GM21390 (cell line): ENCODE results near the gene SYT1.

ENCODE experiments used
- ATAC-seq: cut with Tn5 transposase; IDR thresholded peaks from one replicate; pipeline ENCODE4 v1.9.1; 2021; ENCODE audit not compliant: unreplicated experiment

The SYT1 gene

GRCh38 chr12:79127271-79127751 lies 262.7 kb downstream of the SYT1 start:
- peak; percentile 98 for ATAC-seq

GRCh38 chr12:79128956-79129355 lies 264.4 kb downstream of the SYT1 start:
- ATAC-seq: no peak

DNA sequence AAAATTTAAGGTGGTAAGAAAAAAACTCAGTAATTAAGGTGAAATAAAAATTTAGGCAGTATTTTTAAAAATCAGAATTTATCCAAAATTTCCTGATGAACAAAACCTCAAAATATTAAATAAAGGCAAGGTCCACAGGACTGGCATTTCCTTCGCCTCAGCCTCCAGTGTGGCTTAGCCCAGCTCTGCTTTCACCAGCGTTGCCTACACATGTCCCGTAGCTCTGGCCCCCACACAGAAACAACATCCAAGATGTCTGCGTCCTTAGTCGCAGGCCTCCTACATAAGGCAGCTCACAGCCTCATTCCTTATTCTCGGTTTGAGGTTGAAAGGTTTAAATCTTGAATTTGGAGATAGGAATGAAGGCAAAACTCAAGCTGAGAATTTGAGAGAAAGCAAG lies 274.3 kb downstream of the SYT1 start:
- no peak for ATAC-seq

DNA sequence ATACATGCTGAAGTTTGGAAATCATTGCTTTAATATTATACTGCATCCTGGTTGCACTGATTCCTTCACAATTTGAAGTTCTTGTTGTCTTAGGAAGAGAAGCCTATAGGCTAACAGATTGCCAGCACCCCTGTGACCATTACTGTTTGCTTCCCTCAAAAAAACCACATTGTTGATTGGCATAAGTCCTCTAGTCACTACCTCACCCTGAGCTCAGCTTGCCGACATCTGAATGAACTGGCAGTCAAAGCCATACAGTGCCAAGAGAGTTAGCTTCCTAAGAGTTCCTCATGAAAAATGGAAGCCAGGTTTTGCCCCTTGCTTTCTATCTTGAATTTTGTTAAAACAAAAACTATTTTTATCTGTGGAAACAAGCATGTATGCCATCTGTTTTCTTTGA lies 276.1 kb downstream of the SYT1 start:
- no peak for ATAC-seq

DNA sequence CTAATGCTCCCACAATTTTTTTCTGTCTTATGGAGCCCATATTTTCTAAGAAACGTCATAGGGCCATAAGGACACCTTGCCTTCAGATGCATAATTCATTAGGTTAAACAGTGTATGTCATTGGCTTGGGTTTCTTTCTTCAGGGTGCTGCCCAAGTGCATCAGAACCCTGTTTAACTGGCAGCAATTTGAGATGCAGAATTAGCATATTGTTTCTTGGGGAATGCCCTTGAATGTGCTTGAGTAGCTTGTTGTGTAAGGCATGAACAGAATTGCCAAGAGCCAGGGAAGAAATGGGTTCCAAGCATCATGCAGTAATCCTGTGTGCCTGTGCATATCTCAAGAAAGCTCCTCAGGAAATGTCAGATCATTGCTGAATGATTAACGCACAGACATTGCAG lies 277.2 kb downstream of the SYT1 start:
- no peak for ATAC-seq

DNA sequence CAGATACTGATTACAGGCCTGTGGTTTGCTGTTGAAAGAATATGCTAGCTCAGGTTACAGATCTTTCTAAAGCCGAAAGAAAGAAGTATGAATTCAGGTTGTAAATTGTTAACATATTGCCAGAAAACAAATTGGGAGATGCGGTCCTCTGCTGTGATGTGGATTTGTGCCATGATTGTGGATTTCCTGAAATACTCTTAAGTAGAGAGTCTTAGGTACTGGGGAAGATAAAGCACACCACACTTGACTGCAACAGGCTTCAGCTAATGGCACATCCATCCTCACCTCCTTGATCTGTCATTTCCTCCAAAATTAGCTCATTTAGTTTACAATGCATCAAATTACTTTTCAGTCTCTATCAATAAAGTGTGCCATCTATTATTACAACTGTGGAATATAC lies 279.2 kb downstream of the SYT1 start:
- no peak for ATAC-seq

DNA sequence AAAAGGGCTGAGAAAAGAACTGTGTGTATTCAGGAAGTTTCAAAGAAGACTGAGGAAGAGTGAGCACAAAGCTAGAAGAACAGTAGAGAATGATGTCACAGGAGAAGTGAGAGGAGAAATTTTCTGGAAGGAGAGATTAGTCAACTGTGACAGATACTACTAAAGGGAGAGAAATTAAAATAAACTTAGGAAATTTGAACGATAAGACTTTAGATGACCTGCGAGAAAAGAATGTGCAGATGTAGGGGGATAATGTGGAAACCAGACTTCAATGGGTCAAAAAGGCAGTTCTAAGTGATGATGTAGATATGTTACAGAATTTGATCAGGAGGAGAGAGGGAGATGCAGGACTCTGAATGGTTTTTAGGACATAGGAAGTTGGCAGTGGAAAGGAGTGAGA lies 287.4 kb downstream of the SYT1 start:
- no peak for ATAC-seq

DNA sequence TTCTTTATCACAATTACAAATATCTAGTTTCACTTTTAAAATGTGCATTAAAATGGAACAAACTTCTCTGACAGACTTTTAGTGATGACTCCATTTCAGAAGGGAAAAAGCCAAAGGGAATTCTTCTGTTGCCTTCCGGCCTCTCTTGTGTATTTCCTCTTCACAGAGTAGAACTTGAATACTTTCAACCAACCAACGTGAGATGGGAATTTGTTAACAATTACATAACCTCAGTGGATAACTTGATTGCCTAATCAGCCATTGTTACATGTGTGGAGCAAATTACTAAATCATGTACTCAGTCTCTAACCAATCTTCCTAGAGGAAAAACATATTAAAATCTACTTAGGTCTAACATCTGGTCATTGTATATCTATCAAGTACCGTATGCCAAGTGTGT lies 291.1 kb downstream of the SYT1 start:
- no peak for ATAC-seq

- no peak for ATAC-seq
Measured at GRCh38 chr12:79156846-79157463, 292.4 kb downstream of the SYT1 start.

DNA sequence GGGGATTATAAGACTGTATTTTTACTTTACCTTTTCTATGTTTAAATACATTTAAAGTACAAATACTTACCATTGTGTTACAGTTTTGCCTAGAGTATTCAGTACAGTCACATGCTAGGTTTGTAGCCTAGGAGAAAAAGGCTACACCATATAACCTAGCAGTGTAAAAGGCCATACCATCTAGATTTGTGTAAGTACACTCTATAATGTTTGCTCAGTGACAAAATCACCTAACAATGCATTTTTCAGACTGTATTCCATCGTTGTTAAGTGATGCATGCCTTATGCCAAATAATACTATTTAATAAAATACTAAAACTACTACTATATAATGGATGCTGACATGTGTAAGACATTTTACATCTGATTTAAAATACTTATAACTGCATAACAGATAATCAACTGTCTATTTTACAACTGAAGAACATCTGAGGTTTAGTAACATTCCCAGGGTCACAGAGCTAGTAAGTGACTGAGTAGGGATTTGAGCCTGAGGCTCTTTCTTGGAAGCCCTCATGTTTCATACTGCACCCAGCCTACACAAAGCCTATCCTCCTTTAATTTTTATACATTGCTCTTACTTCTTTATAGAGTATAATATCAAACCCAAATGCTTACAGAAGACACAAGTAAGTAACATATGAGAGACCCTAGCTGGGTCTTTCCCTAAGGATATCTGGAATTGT lies 296.8 kb downstream of the SYT1 start:
- ATAC-seq: no peak

- ATAC-seq: no peak
Measured at GRCh38 chr12:79162147-79162772, 297.7 kb downstream of the SYT1 start.

GRCh38 chr12:79162948-79163347 lies 298.4 kb downstream of the SYT1 start:
- ATAC-seq: peak; percentile 50

DNA sequence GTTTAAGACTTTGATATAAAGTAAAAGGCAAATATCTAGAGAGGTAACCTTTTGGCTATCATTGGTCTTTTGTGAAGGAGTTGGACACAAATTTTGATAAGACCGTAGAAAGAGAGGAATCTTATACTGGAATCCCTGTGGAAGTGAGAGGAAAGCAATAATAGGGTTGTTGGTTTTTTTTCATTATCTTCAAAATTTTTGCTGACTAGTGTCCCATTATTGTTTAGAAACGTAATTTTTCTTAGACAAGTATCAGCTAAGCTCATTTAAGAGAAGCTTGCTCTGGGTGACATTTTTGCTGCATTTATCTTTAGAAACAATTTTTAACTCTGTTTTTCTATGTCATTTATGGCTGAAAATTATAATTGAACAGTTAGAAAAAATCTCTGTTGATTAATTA lies 300.3 kb downstream of the SYT1 start:
- no peak for ATAC-seq

GRCh38 chr12:79168687-79169086 lies 304.1 kb downstream of the SYT1 start:
- no peak for ATAC-seq

- ATAC-seq: peak; percentile 85
Measured at GRCh38 chr12:79174626-79175025, 310.1 kb downstream of the SYT1 start.

- no peak for ATAC-seq
Measured at GRCh38 chr12:79183003-79183402, 318.4 kb downstream of the SYT1 start.

DNA sequence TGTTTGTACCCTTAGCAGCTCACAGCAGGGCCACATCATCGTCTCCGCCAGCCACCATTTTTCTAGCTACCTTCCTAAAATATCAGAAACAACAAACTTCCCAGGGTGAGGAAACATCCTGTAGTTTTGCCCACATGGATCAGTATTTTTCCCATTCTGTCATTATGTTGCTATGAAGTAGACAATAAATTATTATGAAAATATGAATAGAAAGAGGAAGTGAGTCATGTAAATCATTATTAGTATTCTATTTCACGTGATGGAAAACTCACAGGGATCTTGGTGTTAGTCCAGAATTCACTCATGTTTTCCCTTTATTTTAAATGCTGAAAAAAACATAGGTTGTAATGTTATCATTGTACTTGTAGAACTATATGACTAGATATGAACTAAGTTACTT lies 319.4 kb downstream of the SYT1 start:
- ATAC-seq: no peak

- ATAC-seq: no peak
Measured at GRCh38 chr12:79186506-79186905, 321.9 kb downstream of the SYT1 start.

GRCh38 chr12:79187032-79187431 lies 322.5 kb downstream of the SYT1 start:
- ATAC-seq: no peak

GRCh38 chr12:79191391-79191790 lies 326.8 kb downstream of the SYT1 start:
- no peak for ATAC-seq

DNA sequence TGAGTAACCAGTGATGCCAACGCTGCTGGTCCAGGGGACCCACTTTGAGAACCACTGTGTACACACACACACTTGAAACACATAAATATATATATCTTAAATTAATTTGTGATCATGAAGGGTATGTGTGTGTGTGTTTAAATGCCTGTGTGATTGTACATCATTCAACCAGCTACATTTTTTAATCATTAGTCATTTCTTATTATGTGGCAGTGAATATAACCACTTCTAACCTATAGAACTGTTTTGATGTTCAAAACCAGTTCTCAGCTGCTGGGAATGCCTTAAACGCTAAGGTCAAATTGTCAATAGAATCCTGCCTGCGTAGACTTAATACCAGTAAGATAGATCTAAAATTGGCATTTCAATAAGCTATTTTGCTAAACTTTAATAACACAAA lies 330.0 kb downstream of the SYT1 start:
- ATAC-seq: no peak

- ATAC-seq: no peak
Measured at GRCh38 chr12:79199166-79199565, 334.6 kb downstream of the SYT1 start.
